ENCODE data around the gene PLEKHA6. TPM values are rescaled to one million over a fixed set of nuclear protein-coding genes. Genes with fewer than 3 reads are reported as not detected.
A peak's percentile ranks its signal among the peaks of the same experiment; 100 is the strongest.

Gene PLEKHA6
- total and polyA plus RNA-seq, 10 donors: 0.47 to 6.5 (median 2.7) TPM

- Histone ChIP-seq H3K27me3 (replicated peaks in 1 of 7) (peaks cover 0 to 86% (median 44%) of the 10 kb centered on the region in 7 donors), H3K9me3 (no peaks in the 10 kb centered on the region), H3K4me1 (peaks cover 0 to 17% (median 6%) of the 10 kb centered on the region in 6 donors), H3K27ac (no peak overlapping the region), H3K36me3 (no peaks in the 10 kb centered on the region), H3K4me3 (no peak overlapping the region)
- intact Hi-C loops (cut with DNase I; ENCODE audit: low total_unique reads): no loop called here
- DNase-seq: peak; percentile 47
- no peak for TF ChIP-seq POLR2A (IDR thresholded peaks at IDR 0.05)
- TF ChIP-seq CTCF (IDR thresholded peaks at IDR 0.05 in 8 of 11, conservative IDR thresholded peaks at IDR 0.05 in 3 of 11): no peak
- TF ChIP-seq POLR2AphosphoS5 (IDR thresholded peaks at IDR 0.05): no peak
- 76 to 98% (median 93%) methylated on average over 5 to 7 of the region's 7 CpGs for WGBS, 5 donors
Measured at GRCh38 chr1:204191456-204191855, 168.3 kb downstream of the PLEKHA6 start.

- Histone ChIP-seq H3K4me1 (peaks cover 0 to 17% (median 6%) of the 10 kb centered on the region in 6 donors), H3K27me3 (replicated peaks in 1 of 7) (peaks cover 0 to 88% (median 48%) of the 10 kb centered on the region in 7 donors), H3K9me3 (no peaks in the 10 kb centered on the region), H3K4me3 (peak overlapping the region in 3 of 8 donors; percentile 1 to 54 (median 15)), H3K27ac (no peak overlapping the region), H3K36me3 (no peaks in the 10 kb centered on the region)
- DNase-seq: peak; percentile 73
- intact Hi-C loops (cut with DNase I; ENCODE audit: low total_unique reads): no loop called here
- WGBS, 5 donors: 13 to 26% (median 15%) methylated on average over 20 to 44 of the region's 44 CpGs
- TF ChIP-seq POLR2A (IDR thresholded peaks at IDR 0.05) (no peak), POLR2AphosphoS5 (IDR thresholded peaks at IDR 0.05) (no peak), CTCF (IDR thresholded peaks at IDR 0.05 in 8 of 11, conservative IDR thresholded peaks at IDR 0.05 in 3 of 11) (no peak)
Measured at GRCh38 chr1:204190212-204191211, 169.2 kb downstream of the PLEKHA6 start.

GRCh38 chr1:204188959-204189639, 170.6 kb downstream of the PLEKHA6 start:
- H3K4me3 ChIP-seq: no peak overlapping the region
- peaks cover 0 to 81% (median 48%) of the 10 kb centered on the region in 7 donors for H3K27me3 ChIP-seq (replicated peaks in 1 of 7)
- H3K36me3 ChIP-seq: no peaks in the 10 kb centered on the region
- intact Hi-C loops (cut with DNase I; ENCODE audit: low total_unique reads): no loop called here
- H3K4me1 ChIP-seq: peaks cover 0 to 17% (median 6%) of the 10 kb centered on the region in 6 donors
- H3K27ac ChIP-seq: no peak overlapping the region
- no peak for TF ChIP-seq POLR2AphosphoS5 (IDR thresholded peaks at IDR 0.05)
- no peak for TF ChIP-seq CTCF (IDR thresholded peaks at IDR 0.05 in 8 of 11, conservative IDR thresholded peaks at IDR 0.05 in 3 of 11)
- no peak for TF ChIP-seq POLR2A (IDR thresholded peaks at IDR 0.05)
- DNase-seq: peak; percentile 12
- H3K9me3 ChIP-seq: no peaks in the 10 kb centered on the region
- 58 to 69% (median 67%) methylated on average over 11 of the region's 11 CpGs for WGBS, 5 donors
